AG04450 (cell line): ENCODE data around the gene ZDHHC1. TPM values are rescaled to one million over a fixed set of nuclear protein-coding genes. Genes with fewer than 3 reads are reported as not detected.

Source experiments
- CTCF ChIA-PET: fragments of 300-600, 350-600 bp; formaldehyde crosslinking; extraction: SDS; loops from one replicate; lab custom pipeline; 2022; ENCODE audit warnings: antibody characterized with exemption, inconsistent platforms; lab: Charles Lee
- POLR2A ChIA-PET: fragments of 350-600 bp; formaldehyde crosslinking; extraction: SDS; loops from one replicate; lab custom pipeline; 2021; ENCODE audit warnings: antibody characterized with exemption, inconsistent platforms; lab: Yijun Ruan, JAX
- DNase-seq: peaks from one replicate; pipeline ENCODE4 v3.0.0-alpha.2; 2011; ENCODE audit warnings: low read depth, low spot score
- H3K27ac ChIP-seq: one replicate; pipeline ENCODE4 v1.5.1; 2012; ENCODE audit warnings: low read depth, low read length, control low read depth
- H3K27me3 ChIP-seq: one replicate; pipeline ENCODE4 v1.6.0; 2012; ENCODE audit warnings: low read length; ENCODE audit not compliant: control insufficient read depth, insufficient read depth
- H3K4me3 ChIP-seq: 2 replicates; pipeline ENCODE4 v1.5.1; 2011; ENCODE audit warnings: mild to moderate bottlenecking, low read depth, low read length, control low read depth
- H3K9me3 ChIP-seq: 2 replicates; pipeline ENCODE4 v1.5.1; 2012; ENCODE audit warnings: low read length; ENCODE audit not compliant: control insufficient read depth, insufficient read depth
- polyA plus RNA-seq: library from polyadenylated mRNA; depleted of rRNA; stranded (reverse); fragments of >200 nt; gene quantifications from 2 replicates; pipeline ENCODE4 v1.2.3, GENCODE V29; 2011; rRNA removed
- small RNA-seq: library from RNA; depleted of rRNA; stranded (forward); fragments of <200 nt; gene quantifications from one replicate; pipeline ENCODE3, GENCODE V24; 2012; ENCODE audit warnings: low read depth; ENCODE audit not compliant: insufficient read length
- TF ChIP-seq, protein P1 (sequence below): IDR thresholded peaks from 2 replicates; pipeline ENCODE4 v1.5.1; 2011; ENCODE audit warnings: low read depth, low read length, control low read depth, inconsistent platforms

The ZDHHC1 gene
- polyA plus RNA-seq, 1 experiment = 1.9 TPM

DNA sequence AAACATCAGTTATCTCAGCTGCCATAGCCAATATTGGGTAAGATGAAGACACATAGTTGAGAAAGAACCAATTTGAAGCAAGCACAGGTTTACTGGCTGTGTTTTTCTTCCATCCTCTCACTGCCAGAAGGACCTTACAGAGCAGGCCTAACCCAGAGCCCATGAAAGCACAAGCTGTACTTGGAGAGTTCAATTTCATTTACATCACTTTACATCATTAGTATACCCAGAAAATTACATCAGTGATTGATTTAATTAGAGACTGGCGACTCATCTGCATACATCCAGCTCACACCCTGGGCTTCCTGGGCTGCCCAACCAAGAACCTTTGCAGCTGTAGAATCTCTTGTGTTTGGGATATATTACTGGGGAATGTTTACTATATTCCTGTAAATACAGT lies 66.0 kb downstream of the ZDHHC1 start:
- TF ChIP-seq, protein P1, sequence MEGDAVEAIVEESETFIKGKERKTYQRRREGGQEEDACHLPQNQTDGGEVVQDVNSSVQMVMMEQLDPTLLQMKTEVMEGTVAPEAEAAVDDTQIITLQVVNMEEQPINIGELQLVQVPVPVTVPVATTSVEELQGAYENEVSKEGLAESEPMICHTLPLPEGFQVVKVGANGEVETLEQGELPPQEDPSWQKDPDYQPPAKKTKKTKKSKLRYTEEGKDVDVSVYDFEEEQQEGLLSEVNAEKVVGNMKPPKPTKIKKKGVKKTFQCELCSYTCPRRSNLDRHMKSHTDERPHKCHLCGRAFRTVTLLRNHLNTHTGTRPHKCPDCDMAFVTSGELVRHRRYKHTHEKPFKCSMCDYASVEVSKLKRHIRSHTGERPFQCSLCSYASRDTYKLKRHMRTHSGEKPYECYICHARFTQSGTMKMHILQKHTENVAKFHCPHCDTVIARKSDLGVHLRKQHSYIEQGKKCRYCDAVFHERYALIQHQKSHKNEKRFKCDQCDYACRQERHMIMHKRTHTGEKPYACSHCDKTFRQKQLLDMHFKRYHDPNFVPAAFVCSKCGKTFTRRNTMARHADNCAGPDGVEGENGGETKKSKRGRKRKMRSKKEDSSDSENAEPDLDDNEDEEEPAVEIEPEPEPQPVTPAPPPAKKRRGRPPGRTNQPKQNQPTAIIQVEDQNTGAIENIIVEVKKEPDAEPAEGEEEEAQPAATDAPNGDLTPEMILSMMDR = no peak
- Histone ChIP-seq H3K27me3 (peaks cover 7% of the 10 kb centered on the region), H3K4me3 (no peak overlapping the region), H3K27ac (no peak overlapping the region), H3K9me3 (no peaks in the 10 kb centered on the region)
- DNase-seq = no peak
- ChIA-PET CTCF (interaction anchor here (0.7 to 2.8 kb wide), 4 partner anchors 11 to 65 kb away, joined by 3 to 15 read pairs (median 4); no protein-coding TSS in a partner anchor), POLR2A (no interaction called here)

DNA sequence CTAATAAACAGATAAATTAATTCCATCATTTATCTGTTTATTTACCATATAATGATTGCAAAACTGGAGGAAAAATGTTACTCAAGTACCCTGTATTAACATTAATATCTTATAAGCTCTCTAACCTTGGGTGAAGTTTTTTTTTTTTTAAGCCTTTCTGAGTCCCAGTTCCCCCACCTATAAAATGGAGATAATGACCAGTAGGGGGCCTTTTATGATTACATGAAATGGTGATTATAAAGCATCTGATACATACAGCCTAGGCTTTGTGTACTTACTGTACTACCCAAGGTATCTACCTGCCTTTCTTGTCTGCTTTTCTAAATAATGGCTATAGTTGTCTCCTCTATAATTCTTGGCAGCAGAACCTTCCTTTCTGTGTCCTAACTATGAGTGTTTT lies 67.1 kb downstream of the ZDHHC1 start:
- POLR2A ChIA-PET = no interaction called here

DNA sequence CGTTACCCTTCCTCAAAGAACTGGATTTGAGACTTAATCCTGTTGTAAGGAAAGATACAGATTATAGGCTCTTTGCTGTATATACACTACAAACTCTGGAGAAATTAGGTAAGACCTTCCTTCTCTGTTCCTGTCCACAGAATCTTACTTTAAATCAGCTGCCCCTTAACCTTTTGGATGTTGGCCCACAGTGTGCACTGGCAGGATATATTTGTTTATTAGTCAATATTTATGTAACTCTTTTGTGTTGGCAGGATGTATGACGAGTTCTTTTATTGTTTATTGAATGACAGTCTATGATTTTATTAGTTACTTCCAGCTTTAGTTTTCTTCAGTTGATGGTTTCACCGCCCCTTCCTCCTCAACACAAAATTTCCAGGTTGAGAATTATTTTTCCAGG lies 69.9 kb downstream of the ZDHHC1 start:
- POLR2A ChIA-PET = no interaction called here
- no peak for DNase-seq
- H3K9me3 ChIP-seq = no peaks in the 10 kb centered on the region
- H3K4me3 ChIP-seq = no peak overlapping the region
- CTCF ChIA-PET = interaction anchor here (0.6 kb wide), 1 partner anchor 20 kb away, joined by 3 read pairs; no protein-coding TSS in a partner anchor
- TF ChIP-seq, protein P1 = no peak
- no peak overlapping the region for H3K27ac ChIP-seq
- H3K27me3 ChIP-seq = no peaks in the 10 kb centered on the region

More for the DNA sequence above, 67.1 kb downstream of the ZDHHC1 start:
- no peak overlapping the region for H3K4me3 ChIP-seq
- H3K27me3 ChIP-seq = peaks cover 2% of the 10 kb centered on the region
- no peak for DNase-seq
- no peaks in the 10 kb centered on the region for H3K9me3 ChIP-seq
- no peak overlapping the region for H3K27ac ChIP-seq
- TF ChIP-seq, protein P1 = peak; percentile 63
- CTCF ChIA-PET = interaction anchor here (0.6 to 2.8 kb wide), 9 partner anchors 8 to 213 kb away, joined by 3 to 15 read pairs (median 4); no protein-coding TSS in a partner anchor

DNA sequence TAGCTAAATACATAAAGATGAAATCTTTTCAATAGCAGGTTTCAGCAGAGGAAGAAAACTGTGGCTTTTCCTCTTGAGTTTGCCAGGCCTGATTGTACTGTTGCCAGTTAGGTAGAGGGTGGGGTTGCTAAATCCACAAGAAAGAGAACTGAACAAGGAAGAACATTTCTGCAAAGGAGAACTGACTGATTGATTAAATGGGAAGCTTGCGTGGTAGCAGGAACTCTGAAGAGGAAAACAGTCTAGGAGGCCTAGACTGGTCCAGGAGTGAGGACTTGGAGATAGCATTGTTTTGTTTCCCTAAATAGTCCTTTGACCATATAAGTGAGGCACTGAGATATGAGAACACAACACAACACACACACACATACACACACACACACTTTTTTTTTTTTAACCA lies 70.9 kb downstream of the ZDHHC1 start:
- POLR2A ChIA-PET = no interaction called here
- CTCF ChIA-PET = interaction anchor here (0.6 kb wide), 1 partner anchor 46 kb away, joined by 5 read pairs; no protein-coding TSS in a partner anchor
- H3K4me3 ChIP-seq = no peak overlapping the region
- TF ChIP-seq, protein P1 = no peak
- H3K9me3 ChIP-seq = no peaks in the 10 kb centered on the region
- H3K27ac ChIP-seq = no peak overlapping the region
- no peak for DNase-seq
- no peaks in the 10 kb centered on the region for H3K27me3 ChIP-seq

Small RNAs within 50 kb of the gene (small RNA-seq; reads per million reads assigned to genes)
- gene RNU1-123P = not detected

Other genes starting within 250 kb of the ZDHHC1 start
- 8.2 and 10.7 TPM in 2 replicates for gene NOL3, start 245.9 kb downstream of the ZDHHC1 start, polyA plus RNA-seq
- 13.9 and 18.1 TPM in 2 replicates for gene MATCAP1, start 232.5 kb downstream of the ZDHHC1 start, polyA plus RNA-seq
- gene EXOC3L1, start 226.3 kb downstream of the ZDHHC1 start, polyA plus RNA-seq = not detected in 2 replicates
- 50.0 and 57.9 TPM in 2 replicates for gene E2F4, start 224.3 kb downstream of the ZDHHC1 start, polyA plus RNA-seq
- 0.57 and 0.74 TPM in 2 replicates for gene ELMO3, start 217.3 kb downstream of the ZDHHC1 start, polyA plus RNA-seq
- gene TMEM208, start 189.3 kb downstream of the ZDHHC1 start, polyA plus RNA-seq = 38.5 and 46.8 TPM in 2 replicates
- gene FHOD1, start 169.0 kb downstream of the ZDHHC1 start, polyA plus RNA-seq = 21.2 and 25.4 TPM in 2 replicates
- 2.4 and 3.1 TPM in 2 replicates for gene SLC9A5, start 167.5 kb downstream of the ZDHHC1 start, polyA plus RNA-seq
- 17.2 and 23.3 TPM in 2 replicates for gene PLEKHG4, start 136.9 kb downstream of the ZDHHC1 start, polyA plus RNA-seq
- 0.21 and 0.25 TPM in 2 replicates for gene KCTD19, start 89.7 kb downstream of the ZDHHC1 start, polyA plus RNA-seq
- 0.21 and 0.41 TPM in 2 replicates for gene LRRC36, start 89.7 kb downstream of the ZDHHC1 start, polyA plus RNA-seq
- 1.5 TPM in 2 replicates for gene TPPP3, start 23.0 kb downstream of the ZDHHC1 start, polyA plus RNA-seq
- 0.07 TPM in 1 of 2 replicates, not detected in the other for gene HSD11B2, start 14.6 kb upstream of the ZDHHC1 start, polyA plus RNA-seq
- 101 and 121 TPM in 2 replicates for gene ATP6V0D1, start 64.7 kb upstream of the ZDHHC1 start, polyA plus RNA-seq
- gene AGRP, start 67.1 kb upstream of the ZDHHC1 start, polyA plus RNA-seq = not detected in 2 replicates
- gene RIPOR1, start 112.4 kb upstream of the ZDHHC1 start, polyA plus RNA-seq = 9.9 and 11.5 TPM in 2 replicates
- 21.0 and 24.4 TPM in 2 replicates for gene CTCF, start 146.0 kb upstream of the ZDHHC1 start, polyA plus RNA-seq
- 0.09 and 0.11 TPM in 2 replicates for gene CARMIL2, start 228.7 kb upstream of the ZDHHC1 start, polyA plus RNA-seq
- 11.4 and 16.5 TPM in 2 replicates for gene ACD, start 243.8 kb upstream of the ZDHHC1 start, polyA plus RNA-seq
- gene PARD6A, start 244.5 kb upstream of the ZDHHC1 start, polyA plus RNA-seq = 0.42 and 0.53 TPM in 2 replicates